HepG2 (cell line): Measurements from ENCODE around the gene PANK4. TPM values are rescaled to one million over a fixed set of nuclear protein-coding genes. Genes with fewer than 3 reads are reported as not detected.

ENCODE experiments used
- ATAC-seq: fragments of 200-7000 bp; cut with Tn5 transposase; 3 replicates; pipeline ENCODE4 v1.9.1; 2020; ENCODE audit warnings: mild to moderate bottlenecking, moderate library complexity
- BruUV-seq: library from RNA; stranded (reverse); fragments of 400-500 nt; replicated peaks from 2 replicates; lab custom pipeline; 2021; lab: Mats Ljungman, UMichigan
- CTCF ChIA-PET: fragments of 300-600 bp; formaldehyde crosslinking; extraction: SDS; loops from one replicate; lab custom pipeline; 2021; ENCODE audit warnings: low total read pairs, inconsistent platforms, low intra/inter-chr PET ratio; lab: Yijun Ruan, JAX
- POLR2A ChIA-PET: fragments of 350-600 bp; sonication (Branson Sonifier 250); formaldehyde crosslinking; loops from one replicate; lab custom pipeline; 2020; ENCODE audit warnings: antibody characterized with exemption, inconsistent platforms; lab: Yijun Ruan, JAX
- DNase-seq: peaks from one replicate; pipeline ENCODE4 v3.0.0-alpha.2; 2015; ENCODE audit warnings: low spot score
- FAIRE-seq: peaks from 3 replicates; lab custom pipeline; 2011; peaks lifted over from hg19 to GRCh38; lab: Jason Lieb, UNC
- H2AFZ ChIP-seq: one replicate; pipeline ENCODE4 v1.6.1; 2011; ENCODE audit warnings: low read length, inconsistent platforms
- H3K27ac ChIP-seq: fragments of 300-600 bp; 3 replicates; pipeline ENCODE4 v1.8.0; 2011; ENCODE audit warnings: mixed run types, mild to moderate bottlenecking, mixed read lengths, low read length, inconsistent platforms; ENCODE audit not compliant: insufficient read depth; ENCODE audit errors: extremely low read length
- H3K27me3 ChIP-seq, 2 experiments: fragments of 200-600 bp in 1 of 2; 2 replicates in 1 of 2; 3 replicates in 1 of 2; pipeline versions ENCODE4 v1.6.0 to v1.8.0; 2011; ENCODE audit warnings: low read length in 2 of 2, mild to moderate bottlenecking in 2 of 2, moderate library complexity in 2 of 2, inconsistent platforms in 1 of 2; ENCODE audit not compliant: insufficient read depth in 2 of 2, control insufficient read depth in 1 of 2
- H3K36me3 ChIP-seq, 2 experiments: fragments of 200-600 bp in 1 of 2; replicated peaks in 1 of 2; 2 replicates in 1 of 2; 3 replicates in 1 of 2; pipeline versions ENCODE4 v1.5.1 to v1.8.0; 2011; ENCODE audit warnings: low read length in 2 of 2, inconsistent platforms in 1 of 2; ENCODE audit not compliant: insufficient read depth in 2 of 2, control insufficient read depth in 1 of 2
- H3K4me1 ChIP-seq: 2 replicates; pipeline ENCODE4 v1.5.1; 2012; ENCODE audit warnings: low read length, inconsistent platforms; ENCODE audit not compliant: insufficient read depth
- H3K4me2 ChIP-seq: 2 replicates; pipeline ENCODE4 v1.6.0; 2011; ENCODE audit warnings: low read depth, low read length, inconsistent platforms
- H3K4me3 ChIP-seq, 3 experiments: fragments of 200-600 bp in 1 of 3; sonication (generic), shearing (Covaris generic) in 1 of 3; replicated peaks in 1 of 3; 2 replicates each; pipeline ENCODE4 v1.5.1; 2011 to 2016; ENCODE audit warnings: low read length in 3 of 3, inconsistent platforms in 2 of 3, low read depth in 2 of 3, mild to moderate bottlenecking in 2 of 3, control low read depth in 1 of 3, mixed read lengths in 1 of 3; ENCODE audit not compliant: insufficient read depth in 1 of 3
- H3K79me2 ChIP-seq: one replicate; pipeline ENCODE4 v1.6.1; 2011; ENCODE audit warnings: low read length, inconsistent platforms; ENCODE audit not compliant: insufficient read depth
- H3K9ac ChIP-seq: 2 replicates; pipeline ENCODE4 v1.6.0; 2011; ENCODE audit warnings: mild to moderate bottlenecking, low read depth, low read length, inconsistent platforms; ENCODE audit not compliant: insufficient read depth
- H3K9me3 ChIP-seq: 2 replicates; pipeline ENCODE4 v1.5.1; 2012; ENCODE audit warnings: mild to moderate bottlenecking, low read length
- H4K20me1 ChIP-seq: 2 replicates; pipeline ENCODE4 v1.6.0; 2011; ENCODE audit warnings: inconsistent platforms, mild to moderate bottlenecking, low read length, moderate library complexity; ENCODE audit not compliant: insufficient read depth
- EP300 ChIP-seq, 3 experiments: sonication (generic) in 1 of 3; formaldehyde crosslinking in 1 of 3; IDR thresholded peaks; 2 replicates each; pipeline versions ENCODE4 v1.5.1 to v1.6.1; 2011 to 2020; ENCODE audit warnings: low read depth in 2 of 3, low read length in 2 of 3, borderline replicate concordance in 1 of 3, improper control_type of control experiment in 1 of 3, mild to moderate bottlenecking in 1 of 3, missing genetic modification reagents in 1 of 3, moderate library complexity in 1 of 3
- KDM2A ChIP-seq: sonication (generic); formaldehyde crosslinking; IDR thresholded peaks from 2 replicates; pipeline ENCODE4 v1.4.0; 2020; ENCODE audit warnings: low read depth, missing genetic modification reagents, borderline replicate concordance
- PCBP2 ChIP-seq: fragments of 200-400 bp; formaldehyde crosslinking; optimal IDR thresholded peaks from 2 replicates; pipeline ENCODE3; 2018; ENCODE audit warnings: low read length, low read depth; ENCODE audit not compliant: poor library complexity, severe bottlenecking
- PRDM15 ChIP-seq: sonication (generic); formaldehyde crosslinking; IDR thresholded peaks from 2 replicates; pipeline ENCODE4 v1.4.0; 2020; ENCODE audit warnings: missing genetic modification reagents
- UBTF ChIP-seq: sonication (generic); formaldehyde crosslinking; IDR thresholded peaks from 2 replicates; pipeline ENCODE4 v1.4.0; 2020; ENCODE audit warnings: mild to moderate bottlenecking, missing genetic modification reagents
- ZNF280B ChIP-seq: sonication (generic); formaldehyde crosslinking; IDR thresholded peaks from 2 replicates; pipeline ENCODE4 v1.5.0; 2020; ENCODE audit warnings: missing genetic modification reagents, mild to moderate bottlenecking, borderline replicate concordance
- WGBS: methylation state at CpG from one replicate; pipeline ENCODE4 v1.1.6; 2017; ENCODE audit warnings: low lambda C conversion rate; 5-methylcytosine and 5-hydroxymethylcytosine counted together
- in situ Hi-C: cut with HindIII; loops from 2 replicates; pipeline ENCODE4 v1.10.0; 2017; ENCODE audit warnings: low pct_unique_long_range_greater_than_20kb; ENCODE audit not compliant: extremely low pct_ligation_motif_present
- intact Hi-C: fragments of 100-400 bp; cut with micrococcal nuclease; formaldehyde crosslinking; loops from one replicate; pipeline ENCODE4 v1.10.0; 2022; ENCODE audit not compliant: unreplicated experiment
- polyA plus RNA-seq, 8 experiments: library from polyadenylated mRNA; depleted of rRNA in 3 of 8; stranded (reverse) in 7 of 8; unstranded in 1 of 8; fragments of >200 nt; fragmentation: Illumina TruSeq in 4 of 8; extraction: Trizol in 4 of 8; gene quantifications; 2 replicates each; pipeline versions ENCODE4 v1.2.1 to v1.2.3, GENCODE V29; 2011 to 2016; ENCODE audit warnings: low read depth in 4 of 8, missing spikeins in 1 of 8, mixed read lengths in 1 of 8; ENCODE audit not compliant: insufficient read depth in 1 of 8
- total RNA-seq, 5 experiments: library from RNA; depleted of rRNA; stranded (reverse); fragments of >200 nt; fragmentation: Illumina TruSeq; extraction: Trizol; gene quantifications; 2 replicates each; pipeline ENCODE4 v1.2.3, GENCODE V29; 2016; ENCODE audit warnings: low read depth in 1 of 5

The PANK4 gene
- total and polyA plus RNA-seq, 2 of the 13 experiments (the other 11 are each of a cell fraction or from before 2014, with no cell fraction given): 17.4 to 19.3 TPM

DNA sequence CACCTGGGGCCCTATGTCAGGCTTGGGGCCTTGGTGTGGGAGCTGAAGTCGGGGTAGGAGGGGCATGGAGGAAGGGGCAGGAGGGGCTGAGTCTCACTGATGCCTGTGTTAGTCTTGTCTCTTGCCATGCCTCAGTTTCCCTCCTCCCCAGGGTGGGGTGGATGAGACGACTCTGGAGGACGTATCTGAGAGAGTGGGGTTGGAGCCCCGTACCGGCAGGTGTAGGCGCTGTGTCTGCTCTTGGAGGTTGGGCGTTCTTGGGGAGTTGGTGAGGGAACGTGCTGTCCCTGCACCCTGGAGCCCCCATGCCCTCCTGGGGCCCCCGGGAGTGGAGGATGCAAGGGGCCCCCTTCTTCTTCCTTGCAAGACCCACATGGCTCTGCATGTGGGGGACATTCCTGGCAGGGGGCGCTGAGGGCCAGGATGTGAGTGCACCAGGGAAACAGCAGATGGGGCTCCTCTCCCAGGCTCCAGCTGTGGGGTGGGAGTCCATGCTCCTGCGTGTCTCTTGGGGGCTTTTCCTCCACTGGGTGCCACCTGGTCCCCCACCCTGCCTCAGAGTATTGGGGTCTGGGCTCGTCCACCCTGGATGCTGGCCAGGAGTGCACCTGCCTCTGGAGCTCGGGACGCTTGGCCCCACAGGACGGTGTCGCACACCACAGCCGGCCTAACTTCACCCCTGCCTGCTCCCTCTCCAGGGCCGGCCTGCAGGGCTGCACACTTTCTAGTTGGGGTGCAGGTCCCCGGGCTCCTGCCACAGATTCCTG is 28.4 kb upstream of the PANK4 start (continued):
- TF ChIP-seq UBTF (CRISPR knock-in tag): no peak

DNA sequence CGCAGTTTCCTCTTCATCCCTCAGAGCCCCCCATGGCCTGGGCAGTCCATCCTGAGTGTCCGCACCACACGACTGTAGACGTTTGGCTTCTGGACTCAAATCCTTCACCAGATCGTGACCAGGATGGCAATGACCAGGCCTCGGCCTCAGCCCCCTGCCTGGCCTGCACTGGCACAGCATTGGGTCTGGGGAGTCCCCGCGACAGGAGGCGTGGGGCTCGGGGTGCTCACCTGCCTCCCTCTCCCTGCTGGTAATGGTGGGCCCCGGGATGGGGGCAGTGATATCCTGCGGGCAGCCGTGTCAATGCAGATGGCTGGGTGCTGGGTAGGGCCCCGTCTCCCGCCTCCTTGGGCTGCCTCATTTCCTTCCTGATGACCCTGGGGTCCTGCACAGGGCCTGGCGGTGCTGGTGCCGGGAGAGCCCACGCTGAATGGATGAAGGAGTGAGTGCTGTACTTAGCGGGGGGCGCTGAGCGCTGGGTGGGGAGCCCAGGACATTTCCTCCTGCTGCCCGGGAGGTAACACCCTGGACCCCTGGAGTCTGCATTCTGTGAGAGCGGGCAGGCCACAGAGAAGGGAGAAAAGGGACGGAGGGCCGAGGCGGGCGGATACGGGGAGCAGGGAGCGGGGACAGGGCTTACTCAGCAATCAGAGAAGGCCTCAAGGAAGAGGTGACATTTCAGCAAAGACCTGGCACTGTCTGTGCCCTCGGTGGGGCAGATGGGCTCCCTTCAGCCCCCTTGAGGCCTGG is 27.6 kb upstream of the PANK4 start:
- Histone ChIP-seq H3K4me3 (no peak overlapping the region), H3K27ac (no peak overlapping the region), H3K79me2 (no peaks in the 10 kb centered on the region), H3K4me1 (peaks cover 48% of the 10 kb centered on the region), H3K9ac (no peak overlapping the region), H3K27me3 (no peaks in the 10 kb centered on the region; a peak in 1 of 5 replicates), H3K36me3 (no peaks in the 10 kb centered on the region), H2AFZ (no peak overlapping the region), H4K20me1 (0 out of 2 replicates have a peak, but pooled peaks cover 4% of the 10 kb centered on the region), H3K9me3 (no peaks in the 10 kb centered on the region), H3K4me2 (no peak overlapping the region)
- ATAC-seq (no peak), DNase-seq (no peak), FAIRE-seq (no peak)
- no TSS peak for BruUV-seq
- 59% methylated on average over 24 of the region's 30 CpGs for WGBS
- ChIA-PET CTCF (interaction anchor here (1.1 kb wide), 1 partner anchor 25 kb away, joined by 3 read pairs; no protein-coding TSS in a partner anchor), POLR2A (no interaction called here)
- intact Hi-C loops: no loop called here
- in situ Hi-C loops: no loop called here
- TF ChIP-seq ZNF280B (CRISPR knock-in tag) (0 out of 2 replicates have a peak, but pooled peaks have one; percentile 18), PCBP2 (no peak), PRDM15 (CRISPR knock-in tag) (no peak), KDM2A (CRISPR knock-in tag) (0 out of 2 replicates have a peak, but pooled peaks have one; percentile 32), EP300 (IDR thresholded peaks at IDR 0.05; ENCODE audit: low read depth in 2 of 2, low read length in 2 of 2) (no peak), EP300 (CRISPR knock-in tag; IDR thresholded peaks at IDR 0.05; ENCODE audit: borderline replicate concordance) (no peak)
